MG63 (cell line): Measurements from ENCODE around the gene ZNF554. TPM values are rescaled to one million over a fixed set of nuclear protein-coding genes. Genes with fewer than 3 reads are reported as not detected.

Source experiments
- DNase-seq: peaks from one replicate; pipeline ENCODE4 v3.0.0-alpha.2; 2020
- H3K27me3 ChIP-seq: fragments of 250-450 bp; sonication (Bioruptor Pico); 2 replicates; pipeline ENCODE4 v1.5.1; 2020; ENCODE audit warnings: mild to moderate bottlenecking, moderate library complexity
- H3K36me3 ChIP-seq: fragments of 250-450 bp; sonication (Bioruptor Pico); 2 replicates; pipeline ENCODE4 v1.5.1; 2020; ENCODE audit warnings: mild to moderate bottlenecking, moderate library complexity
- H3K4me3 ChIP-seq: fragments of 250-450 bp; sonication (Bioruptor Pico); 2 replicates; pipeline ENCODE4 v1.5.1; 2020; ENCODE audit warnings: mild to moderate bottlenecking, moderate library complexity
- H3K9me3 ChIP-seq: fragments of 250-450 bp; sonication (Bioruptor Pico); 2 replicates; pipeline ENCODE4 v1.5.1; 2020; ENCODE audit warnings: mild to moderate bottlenecking, moderate library complexity
- total RNA-seq: library from RNA; depleted of rRNA; stranded (reverse); fragments of >200 nt; shearing (Covaris generic); gene quantifications from 2 replicates; pipeline ENCODE4 v1.2.3, GENCODE V29; 2014; ENCODE audit warnings: low replicate concordance

The ZNF554 gene
- total RNA-seq, 1 experiment from 2014 or later = 2.4 TPM

- Histone ChIP-seq H3K27me3 (no peaks in the 10 kb centered on the region), H3K4me3 (no peak overlapping the region), H3K36me3 (no peaks in the 10 kb centered on the region), H3K9me3 (no peaks in the 10 kb centered on the region)
- DNase-seq = no peak
Measured at GRCh38 chr19:2799273-2800020, 20.2 kb upstream of the ZNF554 start.

- H3K9me3 ChIP-seq = no peaks in the 10 kb centered on the region
- 0 out of 2 replicates have a peak, but pooled peaks cover 2% of the 10 kb centered on the region for H3K36me3 ChIP-seq
- no peak for DNase-seq
- no peak overlapping the region for H3K4me3 ChIP-seq
- H3K27me3 ChIP-seq = no peaks in the 10 kb centered on the region
Measured at GRCh38 chr19:2800506-2800905, 19.2 kb upstream of the ZNF554 start.

- H3K27me3 ChIP-seq = no peaks in the 10 kb centered on the region
- DNase-seq = no peak
- no peak overlapping the region for H3K4me3 ChIP-seq
- H3K36me3 ChIP-seq = 0 out of 2 replicates have a peak, but pooled peaks cover 2% of the 10 kb centered on the region
- no peaks in the 10 kb centered on the region for H3K9me3 ChIP-seq
Measured at GRCh38 chr19:2802826-2803225, 16.8 kb upstream of the ZNF554 start.

GRCh38 chr19:2803486-2804155, 16.0 kb upstream of the ZNF554 start:
- Histone ChIP-seq H3K36me3 (peaks cover 2% of the 10 kb centered on the region; the same call in 1 of the 2 replicates), H3K9me3 (no peaks in the 10 kb centered on the region), H3K4me3 (no peak overlapping the region), H3K27me3 (no peaks in the 10 kb centered on the region)
- DNase-seq = no peak

- Histone ChIP-seq H3K9me3 (no peaks in the 10 kb centered on the region), H3K27me3 (no peaks in the 10 kb centered on the region), H3K36me3 (peaks cover 4% of the 10 kb centered on the region; the same call in 1 of the 2 replicates), H3K4me3 (no peak overlapping the region)
- no peak for DNase-seq
Measured at GRCh38 chr19:2804156-2805004, 15.3 kb upstream of the ZNF554 start.

GRCh38 chr19:2805261-2805900, 14.3 kb upstream of the ZNF554 start:
- Histone ChIP-seq H3K4me3 (no peak overlapping the region), H3K36me3 (peaks cover 4% of the 10 kb centered on the region; the same call in 1 of the 2 replicates), H3K27me3 (no peaks in the 10 kb centered on the region), H3K9me3 (no peaks in the 10 kb centered on the region)
- DNase-seq = no peak

GRCh38 chr19:2805991-2806649, 13.5 kb upstream of the ZNF554 start:
- Histone ChIP-seq H3K36me3 (peaks cover 4% of the 10 kb centered on the region; the same call in 1 of the 2 replicates), H3K9me3 (no peaks in the 10 kb centered on the region), H3K27me3 (no peaks in the 10 kb centered on the region), H3K4me3 (no peak overlapping the region)
- no peak for DNase-seq

- H3K9me3 ChIP-seq = no peaks in the 10 kb centered on the region
- H3K27me3 ChIP-seq = no peaks in the 10 kb centered on the region
- DNase-seq = no peak
- peaks cover 4% of the 10 kb centered on the region; the same call in 1 of the 2 replicates for H3K36me3 ChIP-seq
- no peak overlapping the region for H3K4me3 ChIP-seq
Measured at GRCh38 chr19:2806736-2807378, 12.8 kb upstream of the ZNF554 start.

- H3K4me3 ChIP-seq = no peak overlapping the region
- no peaks in the 10 kb centered on the region for H3K9me3 ChIP-seq
- no peaks in the 10 kb centered on the region for H3K27me3 ChIP-seq
- DNase-seq = no peak
- H3K36me3 ChIP-seq = peaks cover 4% of the 10 kb centered on the region; the same call in 1 of the 2 replicates
Measured at GRCh38 chr19:2807379-2808128, 12.1 kb upstream of the ZNF554 start.

- H3K36me3 ChIP-seq = peaks cover 4% of the 10 kb centered on the region; the same call in 1 of the 2 replicates
- no peak for DNase-seq
- H3K9me3 ChIP-seq = no peaks in the 10 kb centered on the region
- no peaks in the 10 kb centered on the region for H3K27me3 ChIP-seq
- no peak overlapping the region for H3K4me3 ChIP-seq
Measured at GRCh38 chr19:2808129-2808941, 11.3 kb upstream of the ZNF554 start.

- no peaks in the 10 kb centered on the region for H3K9me3 ChIP-seq
- H3K4me3 ChIP-seq = no peak overlapping the region
- peaks cover 4% of the 10 kb centered on the region; the same call in 1 of the 2 replicates for H3K36me3 ChIP-seq
- no peak for DNase-seq
- H3K27me3 ChIP-seq = no peaks in the 10 kb centered on the region
Measured at GRCh38 chr19:2809387-2810140, 10.1 kb upstream of the ZNF554 start.

- Histone ChIP-seq H3K9me3 (no peaks in the 10 kb centered on the region), H3K4me3 (no peak overlapping the region), H3K27me3 (no peaks in the 10 kb centered on the region), H3K36me3 (peaks cover 3% of the 10 kb centered on the region; the same call in 1 of the 2 replicates)
- no peak for DNase-seq
Measured at GRCh38 chr19:2810141-2811091, 9.3 kb upstream of the ZNF554 start.
